Activated naive CD8-positive, alpha-beta T cell treated with anti-CD3 and anti-CD28 coated beads, Interleukin-2, amount 10 ng/mL, durations not matched to agents 7 days and 5 days (primary cell): ENCODE results near the gene METTL13. TPM values are rescaled to one million over a fixed set of nuclear protein-coding genes. Genes with fewer than 3 reads are reported as not detected.
A peak's percentile ranks its signal among the peaks of the same experiment; 100 is the strongest.

Source experiments
- ATAC-seq: fragments of 150-1000 bp; cut with Tn5 transposase; one replicate; pipeline ENCODE4 v1.10.0; 2021; ENCODE audit warnings: low read depth, moderate library complexity
- POLR2A ChIA-PET: fragments of 350-600 bp; sonication (Branson Sonifier 250); formaldehyde crosslinking; loops from one replicate; lab custom pipeline; 2021; ENCODE audit warnings: antibody characterized with exemption; lab: Charles Lee
- DNase-seq: peaks from one replicate; pipeline ENCODE4 v3.0.0; 2021
- H3K27ac Mint-ChIP-seq: one replicate; pipeline ENCODE4 v1.8.0; 2022; ENCODE audit warnings: mild to moderate bottlenecking, mixed read lengths
- H3K27me3 Mint-ChIP-seq: one replicate; pipeline ENCODE4 v1.8.0; 2022; ENCODE audit warnings: mild to moderate bottlenecking, moderate library complexity, mixed read lengths
- H3K36me3 Mint-ChIP-seq: one replicate; pipeline ENCODE4 v1.8.0; 2021; ENCODE audit warnings: mild to moderate bottlenecking, mixed read lengths
- H3K4me1 Mint-ChIP-seq: one replicate; pipeline ENCODE4 v1.8.0; 2021; ENCODE audit warnings: mixed read lengths
- H3K4me3 Mint-ChIP-seq: one replicate; pipeline ENCODE4 v1.8.0; 2022; ENCODE audit warnings: mild to moderate bottlenecking, moderate library complexity, mixed read lengths
- H3K9me3 Mint-ChIP-seq: one replicate; pipeline ENCODE4 v1.8.0; 2021; ENCODE audit warnings: mixed read lengths
- total RNA-seq, 2 experiments: library from RNA; stranded (reverse); gene quantifications; one replicate each; pipeline ENCODE4 v1.2.3, GENCODE V29; 2021

Gene METTL13
- total RNA-seq: 10 to 100 TPM; 36.9 to 38.7 TPM

GRCh38 chr1:171781176-171781875 is at the start of gene METTL13:
METTL13 (plus strand) TSS chr1:171781660; CDS start chr1:171781968, 308 bp downstream.
- peaks cover 2% of the 10 kb centered on the region for H3K27me3 Mint-ChIP-seq
- DNase-seq (peak; percentile 96), ATAC-seq (peak; percentile 97)
- peak within 1 kb of the TSS; percentile 100 for H3K4me3 Mint-ChIP-seq
- H3K9me3 Mint-ChIP-seq: no peaks in the 10 kb centered on the region
- H3K4me1 Mint-ChIP-seq: peaks cover 38% of the 10 kb centered on the region
- H3K36me3 Mint-ChIP-seq: peaks cover 21% of the 10 kb centered on the region
- POLR2A ChIA-PET: interaction anchor here (1.1 to 3.1 kb wide), 4 partner anchors 39 to 60 kb away, joined by 4 to 46 read pairs (median 4); partner anchors contain the start of genes DNM3 and VAMP4
- H3K27ac Mint-ChIP-seq: peak within 1 kb of the TSS; percentile 97

GRCh38 chr1:171736196-171736595 is 45.3 kb upstream of the METTL13 start:
- H3K27me3 Mint-ChIP-seq: no peaks in the 10 kb centered on the region
- ATAC-seq (no peak), DNase-seq (no peak)
- H3K36me3 Mint-ChIP-seq: peaks cover 24% of the 10 kb centered on the region
- POLR2A ChIA-PET: no interaction called here
- H3K9me3 Mint-ChIP-seq: no peaks in the 10 kb centered on the region
- H3K4me3 Mint-ChIP-seq: no peak overlapping the region
- no peak overlapping the region for H3K27ac Mint-ChIP-seq
- H3K4me1 Mint-ChIP-seq: peaks cover 30% of the 10 kb centered on the region

DNA sequence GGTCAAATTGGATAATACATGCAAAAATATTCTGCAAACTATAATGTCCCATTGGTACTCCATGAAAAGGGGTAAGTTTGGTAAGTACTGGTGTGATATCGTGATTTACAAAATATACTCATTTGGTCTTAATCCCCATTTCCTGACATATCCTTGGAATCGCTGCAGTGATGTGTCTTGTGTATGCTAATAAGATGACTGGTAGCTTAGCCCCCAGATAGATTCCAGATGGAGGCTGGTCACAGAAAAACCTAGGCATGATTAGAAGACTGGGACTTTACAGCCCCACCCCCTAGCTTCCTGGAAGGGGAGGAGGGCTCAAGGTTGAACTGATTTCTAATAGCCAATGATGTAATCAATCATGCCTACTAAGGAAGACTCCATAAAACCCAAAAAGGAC is 42.5 kb upstream of the METTL13 start:
- POLR2A ChIA-PET: interaction anchor here (1.2 kb wide), 1 partner anchor 42 kb away, joined by 4 read pairs; the partner anchor contains the start of gene METTL13
- ATAC-seq: no peak
- Mint-ChIP-seq H3K27me3 (no peaks in the 10 kb centered on the region), H3K4me1 (peaks cover 45% of the 10 kb centered on the region), H3K27ac (peak overlapping the region; percentile 54), H3K36me3 (peaks cover 22% of the 10 kb centered on the region), H3K4me3 (peak overlapping the region; percentile 100), H3K9me3 (no peaks in the 10 kb centered on the region)
- DNase-seq: no peak

- peak overlapping the region; percentile 54 for H3K27ac Mint-ChIP-seq
- DNase-seq: no peak
- POLR2A ChIA-PET: interaction anchor here (1.2 to 3.3 kb wide), 2 partner anchors 42 to 45 kb away, joined by 4 to 16 read pairs; partner anchors contain the start of gene METTL13
- peaks cover 43% of the 10 kb centered on the region for H3K4me1 Mint-ChIP-seq
- ATAC-seq: no peak
- H3K27me3 Mint-ChIP-seq: no peaks in the 10 kb centered on the region
- H3K4me3 Mint-ChIP-seq: peak overlapping the region; percentile 100
- H3K9me3 Mint-ChIP-seq: no peaks in the 10 kb centered on the region
- peaks cover 22% of the 10 kb centered on the region for H3K36me3 Mint-ChIP-seq
Observed at GRCh38 chr1:171739656-171740055, 41.8 kb upstream of the METTL13 start.

GRCh38 chr1:171740356-171740863 is 41.0 kb upstream of the METTL13 start:
- peaks cover 41% of the 10 kb centered on the region for H3K4me1 Mint-ChIP-seq
- H3K27ac Mint-ChIP-seq: peak overlapping the region; percentile 54
- no peaks in the 10 kb centered on the region for H3K9me3 Mint-ChIP-seq
- peak overlapping the region; percentile 100 for H3K4me3 Mint-ChIP-seq
- POLR2A ChIA-PET: interaction anchor here (1.4 to 4.4 kb wide), 6 partner anchors 11 to 255 kb away, joined by 3 to 46 read pairs (median 12); partner anchors contain the start of genes DNM3, METTL13 and PRRC2C
- no peaks in the 10 kb centered on the region for H3K27me3 Mint-ChIP-seq
- DNase-seq: no peak
- peaks cover 20% of the 10 kb centered on the region for H3K36me3 Mint-ChIP-seq
- no peak for ATAC-seq

DNA sequence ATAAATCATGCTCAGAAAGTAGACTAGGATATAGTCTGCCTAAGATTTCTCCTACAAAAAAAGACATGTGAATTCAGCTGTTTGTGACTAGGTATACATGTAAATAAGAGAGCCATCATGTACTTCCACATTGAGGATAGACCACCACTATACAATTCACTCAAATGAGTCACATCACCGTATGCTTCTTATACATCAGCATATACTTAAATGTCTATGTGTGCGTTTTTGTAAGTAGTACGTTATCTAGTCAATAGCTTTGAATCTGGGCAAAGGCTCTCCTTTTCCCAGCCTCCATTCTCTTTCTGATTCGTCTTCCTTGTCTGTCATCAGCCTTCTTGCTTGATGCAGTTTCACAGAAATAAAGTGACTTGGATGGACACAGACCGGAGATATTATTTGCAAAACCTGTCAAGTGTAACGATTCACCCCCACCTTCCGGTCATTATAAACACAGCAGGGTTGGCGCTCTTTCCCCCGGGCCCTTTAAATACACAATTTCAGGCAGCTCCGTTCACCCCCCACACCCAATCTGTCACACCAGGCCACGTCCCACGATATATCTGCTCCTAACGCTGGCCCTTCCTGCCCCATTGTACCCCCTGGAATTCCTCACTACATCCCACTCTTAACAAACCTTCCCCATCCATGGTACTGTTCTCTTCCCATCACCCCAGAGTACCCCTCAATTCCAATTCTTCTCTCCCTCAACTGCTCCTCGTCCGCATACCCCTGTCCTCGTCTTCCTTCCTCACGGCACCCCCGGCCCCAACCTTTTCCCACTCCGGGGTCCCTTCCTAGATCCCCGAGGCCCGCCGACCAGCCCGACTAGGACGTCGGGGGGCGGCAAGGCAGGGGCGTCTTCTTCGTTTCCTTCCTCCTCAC is 40.2 kb upstream of the METTL13 start:
- Mint-ChIP-seq H3K36me3 (peaks cover 16% of the 10 kb centered on the region), H3K9me3 (no peaks in the 10 kb centered on the region), H3K4me1 (peaks cover 41% of the 10 kb centered on the region), H3K27ac (peak overlapping the region; percentile 97), H3K4me3 (peak overlapping the region; percentile 100), H3K27me3 (no peaks in the 10 kb centered on the region)
- POLR2A ChIA-PET: interaction anchor here (0.6 to 4.4 kb wide), 10 partner anchors 12 to 256 kb away, joined by 3 to 46 read pairs (median 7); partner anchors contain the start of genes DNM3, METTL13 and PRRC2C
- ATAC-seq: peak; percentile 30
- DNase-seq: no peak

- ATAC-seq (peak; percentile 97), DNase-seq (peak; percentile 88)
- H3K36me3 Mint-ChIP-seq: peaks cover 10% of the 10 kb centered on the region
- H3K4me1 Mint-ChIP-seq: peaks cover 40% of the 10 kb centered on the region
- no peaks in the 10 kb centered on the region for H3K9me3 Mint-ChIP-seq
- POLR2A ChIA-PET: interaction anchor here (0.6 to 4.4 kb wide), 12 partner anchors 13 to 257 kb away, joined by 3 to 46 read pairs (median 5); partner anchors contain the start of genes DNM3, METTL13 and PRRC2C
- H3K27ac Mint-ChIP-seq: peak within 1 kb of the TSS; percentile 97
- H3K4me3 Mint-ChIP-seq: peak within 1 kb of the TSS; percentile 100
- H3K27me3 Mint-ChIP-seq: no peaks in the 10 kb centered on the region
Observed at GRCh38 chr1:171741872-171742576, 39.4 kb upstream of the METTL13 start, which contains the start of gene VAMP4. VAMP4 (minus strand) TSS chr1:171742065; CDS start chr1:171738414, 3,651 bp downstream.

GRCh38 chr1:171742577-171742922 is 38.9 kb upstream of the METTL13 start:
- ATAC-seq (no peak), DNase-seq (peak; percentile 33)
- Mint-ChIP-seq H3K36me3 (peaks cover 9% of the 10 kb centered on the region), H3K9me3 (no peaks in the 10 kb centered on the region), H3K27me3 (no peaks in the 10 kb centered on the region), H3K27ac (peak overlapping the region; percentile 97), H3K4me1 (peaks cover 39% of the 10 kb centered on the region), H3K4me3 (peak overlapping the region; percentile 100)
- POLR2A ChIA-PET: interaction anchor here (1.0 to 4.4 kb wide), 10 partner anchors 14 to 257 kb away, joined by 3 to 46 read pairs (median 7); partner anchors contain the start of genes DNM3, METTL13 and PRRC2C

GRCh38 chr1:171743081-171743870 is 38.2 kb upstream of the METTL13 start:
- no peaks in the 10 kb centered on the region for H3K9me3 Mint-ChIP-seq

DNA sequence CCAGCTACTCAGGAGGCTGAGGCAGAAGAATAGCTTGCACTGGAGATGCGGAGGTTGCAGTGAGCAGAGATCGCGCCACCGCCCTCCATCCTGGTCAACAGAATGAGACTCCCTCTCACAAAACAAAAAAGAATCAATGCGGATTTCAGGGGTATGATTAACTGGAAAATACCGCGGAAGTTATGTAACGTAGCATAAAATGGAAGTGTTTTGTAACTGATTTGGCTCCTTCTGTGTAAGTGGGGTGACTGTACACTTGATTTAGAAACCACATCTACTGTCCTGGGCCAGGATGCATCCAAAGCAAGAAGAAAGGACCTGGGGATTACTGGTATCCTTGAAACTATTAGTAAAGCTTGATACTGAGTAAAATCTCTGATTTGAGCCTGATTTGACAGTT is 36.5 kb upstream of the METTL13 start:
- no peaks in the 10 kb centered on the region for H3K27me3 Mint-ChIP-seq
- H3K4me1 Mint-ChIP-seq: peaks cover 23% of the 10 kb centered on the region
- POLR2A ChIA-PET: no interaction called here
- DNase-seq: no peak
- H3K9me3 Mint-ChIP-seq: no peaks in the 10 kb centered on the region
- ATAC-seq: no peak
- no peak overlapping the region for H3K27ac Mint-ChIP-seq
- H3K4me3 Mint-ChIP-seq: no peak overlapping the region
- H3K36me3 Mint-ChIP-seq: peaks cover 3% of the 10 kb centered on the region

More at GRCh38 chr1:171743081-171743870, 38.2 kb upstream of the METTL13 start:
- Mint-ChIP-seq H3K36me3 (peaks cover 7% of the 10 kb centered on the region), H3K4me3 (peak overlapping the region; percentile 100), H3K4me1 (peaks cover 39% of the 10 kb centered on the region), H3K27ac (peak overlapping the region; percentile 97), H3K27me3 (no peaks in the 10 kb centered on the region)
- ATAC-seq: no peak
- POLR2A ChIA-PET: interaction anchor here (1.3 to 4.4 kb wide), 6 partner anchors 18 to 258 kb away, joined by 3 to 46 read pairs (median 12); partner anchors contain the start of genes DNM3, METTL13 and PRRC2C
- DNase-seq: no peak

GRCh38 chr1:171748651-171749050 is 32.8 kb upstream of the METTL13 start:
- DNase-seq: no peak
- Mint-ChIP-seq H3K27ac (no peak overlapping the region), H3K4me3 (no peak overlapping the region), H3K4me1 (peaks cover 2% of the 10 kb centered on the region), H3K9me3 (no peaks in the 10 kb centered on the region), H3K36me3 (peaks cover 1% of the 10 kb centered on the region), H3K27me3 (no peaks in the 10 kb centered on the region)
- no peak for ATAC-seq
- POLR2A ChIA-PET: no interaction called here
